NOMO-1 treated with DMSO at 0.1 percent for 48 hours (cell line): ENCODE data around the gene B3GALT4.

Experiments used
- DNase-seq: peaks from one replicate; lab custom pipeline; 2025; ENCODE audit not compliant: unreplicated experiment; lab: John Stamatoyannopoulos, UW

Gene B3GALT4

GRCh38 chr6:33314943-33315792, 38.2 kb downstream of the B3GALT4 start:
- no peak for DNase-seq

- no peak for DNase-seq
These were observed 39.1 kb downstream of the B3GALT4 start for GRCh38 chr6:33315793-33316602.

- no peak for DNase-seq
These were observed 39.9 kb downstream of the B3GALT4 start for GRCh38 chr6:33316603-33317418.

GRCh38 chr6:33317419-33317668, 40.4 kb downstream of the B3GALT4 start:
- DNase-seq: no peak

GRCh38 chr6:33317669-33318425, 40.9 kb downstream of the B3GALT4 start, which contains the start of gene ZBTB22:
ZBTB22 (minus strand) TSS chr6:33317744; CDS start chr6:33316916, 828 bp downstream.
- DNase-seq: peak; percentile 98

GRCh38 chr6:33318426-33319073, 41.6 kb downstream of the B3GALT4 start:
- no peak for DNase-seq

- no peak for DNase-seq
These were observed 43.0 kb downstream of the B3GALT4 start for GRCh38 chr6:33319939-33320314.

- no peak for DNase-seq
These were observed 43.6 kb downstream of the B3GALT4 start for GRCh38 chr6:33320315-33321181.

- no peak for DNase-seq
These were observed 44.3 kb downstream of the B3GALT4 start for GRCh38 chr6:33321227-33321626.

- DNase-seq: no peak
These were observed 46.7 kb downstream of the B3GALT4 start for GRCh38 chr6:33323623-33323948.

- DNase-seq: peak; percentile 8
These were observed 47.2 kb downstream of the B3GALT4 start for GRCh38 chr6:33324125-33324524.
